Endothelial cell (in vitro differentiated cells): ENCODE measurements around the gene PRELID3B. TPM values are rescaled to one million over a fixed set of nuclear protein-coding genes. Genes with fewer than 3 reads are reported as not detected.

ENCODE experiments used
- DNase-seq: peaks from one replicate; pipeline ENCODE4 v3.0.0; 2021; ENCODE audit warnings: low spot score
- H3K27ac Mint-ChIP-seq: one replicate; pipeline ENCODE4 v1.8.0; 2021; ENCODE audit warnings: mixed read lengths, inconsistent platforms; ENCODE audit not compliant: unreplicated experiment
- H3K27me3 Mint-ChIP-seq: one replicate; pipeline ENCODE4 v1.8.0; 2021; ENCODE audit warnings: mild to moderate bottlenecking, moderate library complexity, mixed read lengths, inconsistent platforms; ENCODE audit not compliant: unreplicated experiment
- H3K36me3 Mint-ChIP-seq: one replicate; pipeline ENCODE4 v1.8.0; 2021; ENCODE audit warnings: mild to moderate bottlenecking, low read depth, mixed read lengths, inconsistent platforms; ENCODE audit not compliant: unreplicated experiment
- H3K4me1 Mint-ChIP-seq: one replicate; pipeline ENCODE4 v1.8.0; 2021; ENCODE audit warnings: mild to moderate bottlenecking, mixed read lengths, inconsistent platforms; ENCODE audit not compliant: unreplicated experiment
- H3K4me3 Mint-ChIP-seq: one replicate; pipeline ENCODE4 v1.8.0; 2021; ENCODE audit warnings: mild to moderate bottlenecking, mixed read lengths, inconsistent platforms; ENCODE audit not compliant: unreplicated experiment
- H3K9me3 Mint-ChIP-seq: one replicate; pipeline ENCODE4 v1.8.0; 2021; ENCODE audit warnings: mixed read lengths, inconsistent platforms; ENCODE audit not compliant: unreplicated experiment
- CTCF ChIP-seq: fragments of 200-600 bp; sonication (generic); IDR thresholded peaks from one replicate; pipeline ENCODE4 v1.5.0; 2021; ENCODE audit warnings: antibody characterized with exemption; ENCODE audit not compliant: unreplicated experiment
- total RNA-seq: library from RNA; stranded (reverse); fragmentation: NEBNext Ultra II Directional; extraction: Animal tissue kit (Norgen Biotek cat#: 25700); gene quantifications from one replicate; pipeline ENCODE4 v1.2.1, GENCODE V29; 2021; ENCODE audit not compliant: unreplicated experiment

The PRELID3B gene
- total RNA-seq, 1 donor from 2014 or later: 40.2 TPM

DNA sequence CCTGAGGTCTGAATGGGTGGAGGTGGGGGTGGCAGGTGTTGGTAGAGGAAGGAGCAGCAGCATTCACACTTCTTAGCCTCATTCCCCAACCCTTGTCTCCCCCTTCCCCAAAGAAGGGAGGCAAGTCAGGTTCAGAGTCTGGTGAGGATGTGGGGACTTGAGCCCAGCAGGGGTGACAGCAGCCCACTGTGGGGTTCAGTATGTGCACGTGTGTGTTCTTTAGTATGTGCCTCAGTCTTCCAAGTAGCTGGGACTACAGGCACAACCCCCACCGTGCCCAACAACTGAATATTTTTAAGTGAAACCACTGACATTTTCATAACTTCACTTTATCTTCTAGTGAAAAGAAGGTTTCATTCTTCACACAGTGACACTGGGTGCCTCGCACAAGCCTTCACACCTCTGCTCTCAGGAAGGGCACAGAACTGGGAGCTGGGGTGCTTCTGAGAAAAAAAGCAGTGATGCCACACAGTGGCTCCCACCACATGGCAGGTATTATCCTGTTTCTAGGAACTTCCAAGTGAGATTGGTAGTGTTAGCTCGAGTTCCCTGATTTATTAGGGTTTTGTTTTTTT lies 33.4 kb upstream of the PRELID3B start:
- H3K27me3 Mint-ChIP-seq: peaks cover 1% of the 10 kb centered on the region
- H3K4me1 Mint-ChIP-seq: peaks cover 8% of the 10 kb centered on the region
- H3K9me3 Mint-ChIP-seq: no peaks in the 10 kb centered on the region

DNA sequence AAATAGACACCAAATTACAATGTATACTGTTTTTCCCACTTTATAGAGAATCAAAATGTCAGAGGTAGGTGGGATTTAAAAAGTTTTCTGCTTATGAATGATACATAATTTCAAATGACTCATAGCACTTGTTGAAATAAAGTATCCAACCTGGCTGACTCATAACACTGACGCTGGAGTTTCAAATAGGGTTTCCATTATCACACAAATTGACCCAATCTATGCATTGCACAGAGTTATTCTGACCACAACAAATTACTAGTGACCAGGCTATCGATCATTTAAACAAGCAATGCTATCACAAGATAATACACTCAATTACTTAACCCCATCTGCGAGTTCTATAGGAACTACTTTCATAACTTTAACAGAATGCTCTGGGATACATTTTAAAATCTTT lies 31.9 kb upstream of the PRELID3B start:
- DNase-seq: no peak
- Mint-ChIP-seq H3K36me3 (no peaks in the 10 kb centered on the region), H3K4me1 (peaks cover 3% of the 10 kb centered on the region), H3K4me3 (no peak overlapping the region), H3K27ac (no peak overlapping the region), H3K27me3 (peaks cover 1% of the 10 kb centered on the region), H3K9me3 (no peaks in the 10 kb centered on the region)
- no peak for TF ChIP-seq CTCF

More for the DNA sequence above, 33.4 kb upstream of the PRELID3B start:
- no peak overlapping the region for H3K27ac Mint-ChIP-seq
- TF ChIP-seq CTCF: no peak
- H3K4me3 Mint-ChIP-seq: no peak overlapping the region
- H3K36me3 Mint-ChIP-seq: no peaks in the 10 kb centered on the region
- no peak for DNase-seq

DNA sequence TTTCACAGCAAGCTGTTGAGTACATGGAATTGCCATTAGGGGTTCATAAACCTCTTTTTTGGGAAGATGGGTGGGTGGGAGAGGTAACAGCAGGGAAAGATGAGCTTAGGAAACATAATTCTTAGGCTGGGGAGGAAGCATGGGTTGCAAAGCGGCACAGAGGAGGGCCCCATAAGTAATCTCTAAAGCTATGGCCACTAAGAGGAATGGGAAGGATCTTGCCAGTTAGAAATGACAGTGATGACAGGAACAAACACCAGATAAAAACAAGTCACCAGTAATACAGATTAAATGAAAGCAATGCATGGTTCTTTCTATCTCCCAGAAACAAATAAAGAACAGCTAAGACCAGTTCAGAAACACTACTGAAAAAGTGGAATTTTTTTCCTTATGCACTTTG lies 31.0 kb upstream of the PRELID3B start:
- Mint-ChIP-seq H3K36me3 (no peaks in the 10 kb centered on the region), H3K4me3 (no peak overlapping the region), H3K9me3 (no peaks in the 10 kb centered on the region), H3K4me1 (peaks cover 3% of the 10 kb centered on the region), H3K27me3 (peaks cover 1% of the 10 kb centered on the region), H3K27ac (no peak overlapping the region)
- no peak for DNase-seq
- TF ChIP-seq CTCF: no peak

- Mint-ChIP-seq H3K27ac (no peak overlapping the region), H3K9me3 (no peaks in the 10 kb centered on the region), H3K27me3 (peaks cover 1% of the 10 kb centered on the region), H3K4me1 (no peaks in the 10 kb centered on the region), H3K36me3 (no peaks in the 10 kb centered on the region), H3K4me3 (no peak overlapping the region)
- TF ChIP-seq CTCF: no peak
- no peak for DNase-seq
Observed at GRCh38 chr20:59071216-59071615, 28.6 kb upstream of the PRELID3B start.

DNA sequence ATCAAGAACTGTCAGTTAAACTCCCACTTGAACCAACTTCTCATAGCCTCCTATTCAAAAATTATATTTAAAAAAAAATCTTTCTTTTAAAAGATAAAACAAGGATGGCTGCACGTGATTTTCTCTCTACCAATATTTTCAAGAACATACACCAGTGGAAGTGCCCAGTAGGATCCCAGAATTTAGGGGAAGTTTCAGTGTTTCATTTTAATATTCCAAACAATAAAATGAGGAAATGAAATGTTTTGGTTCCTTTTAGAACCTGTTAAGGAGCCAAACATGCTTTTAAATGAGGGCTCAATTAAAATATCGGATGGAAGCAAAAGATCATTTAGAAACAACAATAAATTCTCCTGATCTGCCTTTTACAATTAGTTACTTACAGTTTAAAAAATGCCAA lies 26.4 kb upstream of the PRELID3B start:
- TF ChIP-seq CTCF: no peak
- Mint-ChIP-seq H3K27me3 (no peaks in the 10 kb centered on the region), H3K9me3 (no peaks in the 10 kb centered on the region), H3K27ac (no peak overlapping the region), H3K4me1 (no peaks in the 10 kb centered on the region), H3K4me3 (no peak overlapping the region), H3K36me3 (no peaks in the 10 kb centered on the region)
- no peak for DNase-seq
